ENCODE data around the gene TBC1D20.

DNA sequence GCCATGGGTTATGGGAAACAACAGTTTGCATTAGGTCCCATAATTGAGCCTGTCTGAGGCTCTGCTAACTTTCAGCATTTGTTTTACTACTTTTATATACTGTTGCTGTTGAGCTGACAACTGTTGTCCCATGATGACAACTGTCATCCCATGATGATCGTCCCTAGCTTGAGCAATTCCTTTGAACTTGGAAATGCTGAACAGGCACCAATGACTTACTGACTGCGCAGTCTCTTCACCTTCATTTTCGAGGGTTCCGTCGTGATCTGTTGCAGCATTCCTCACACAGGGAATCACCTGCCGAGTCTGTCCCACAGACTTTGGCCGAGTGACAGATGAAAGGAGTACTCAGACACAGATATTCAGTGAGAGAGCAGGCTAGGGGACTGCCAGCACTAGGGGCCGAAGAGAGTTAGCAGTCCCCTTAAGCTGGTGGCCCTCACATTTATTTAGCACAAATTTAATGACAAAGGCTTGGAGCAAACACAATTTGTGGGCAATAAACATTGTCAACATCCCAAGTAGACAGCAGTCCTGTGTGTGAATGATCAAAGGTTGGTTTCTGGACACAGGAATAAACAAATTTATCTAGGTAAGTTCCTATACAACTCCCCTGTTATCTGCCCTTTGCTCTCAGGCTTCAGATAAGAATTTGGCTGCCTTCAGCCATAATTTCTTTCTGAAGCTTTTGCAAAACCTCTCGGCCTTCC lies 10.0 kb upstream of the TBC1D20 start:
- TF ChIP-seq POLR2A (IDR thresholded peaks at IDR 0.05) (no peak), CTCF (IDR thresholded peaks at IDR 0.05) (no peak)
